ENCODE measurements around the gene DKC1.

DKC1 gene

DNA sequence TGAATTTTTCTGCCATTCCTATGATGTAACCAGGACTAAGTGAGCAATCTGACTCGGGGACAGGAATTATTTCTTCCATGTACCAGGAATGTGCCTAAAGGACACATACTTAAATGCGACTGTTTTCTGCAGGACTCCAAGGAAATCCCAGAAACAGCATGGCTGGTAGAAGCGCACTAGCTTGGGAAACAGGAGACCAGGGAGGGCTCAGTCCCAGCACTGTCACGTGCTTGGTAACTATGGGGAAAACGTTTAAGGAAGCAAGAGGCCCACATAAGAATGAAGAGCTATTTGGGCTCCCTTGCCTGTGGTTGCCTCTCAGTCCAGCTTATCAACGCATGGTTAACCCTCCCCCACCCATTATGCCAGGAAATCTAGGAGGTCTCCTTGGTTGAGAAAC, 23.1 kb downstream of the DKC1 start:
- H3K27me3 ChIP-seq (ENCODE audit: control insufficient read depth, insufficient read depth, low read length, poor library complexity, severe bottlenecking): peaks cover 3% of the 10 kb centered on the region
- 86 to 90% methylated on average over 6 of the region's 6 CpGs for WGBS, 2 experiments
- H3K27ac ChIP-seq (ENCODE audit: insufficient read depth, low read depth, low read length, poor library complexity, severe bottlenecking): no peak overlapping the region
- no peaks in the 10 kb centered on the region for H3K4me1 ChIP-seq (ENCODE audit: control insufficient read depth, insufficient read depth, low read length)
- H3K36me3 ChIP-seq (ENCODE audit: control insufficient read depth, insufficient read depth, low read length): no peaks in the 10 kb centered on the region
- no peak overlapping the region for H3K4me3 ChIP-seq (ENCODE audit: insufficient read depth, low read depth, low read length)
- no peaks in the 10 kb centered on the region for H3K9me3 ChIP-seq (ENCODE audit: control insufficient read depth, low read length)

DNA sequence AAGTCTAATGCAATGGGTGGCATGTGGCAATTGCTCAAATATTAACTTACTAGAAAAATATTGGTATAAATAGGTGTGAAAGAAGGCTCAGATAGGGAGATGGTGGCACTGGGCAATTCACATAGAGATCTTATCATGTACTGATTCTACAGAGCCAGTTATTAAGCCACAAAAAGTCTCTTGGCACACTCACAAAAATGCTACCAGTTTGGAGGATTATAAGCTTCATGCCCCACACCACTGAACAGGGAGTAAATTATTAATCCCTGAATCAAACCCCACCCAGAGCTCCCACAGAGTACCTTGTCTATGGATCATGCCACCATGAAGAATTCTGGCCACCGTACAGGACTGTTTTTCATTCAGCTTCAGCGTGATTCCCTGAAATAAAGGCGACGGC, 28.8 kb downstream of the DKC1 start:
- no peak overlapping the region for H3K27ac ChIP-seq (ENCODE audit: insufficient read depth, low read depth, low read length, poor library complexity, severe bottlenecking)
- H3K4me1 ChIP-seq (ENCODE audit: control insufficient read depth, insufficient read depth, low read length): no peaks in the 10 kb centered on the region
- H3K4me3 ChIP-seq (ENCODE audit: insufficient read depth, low read depth, low read length): no peak overlapping the region
- H3K27me3 ChIP-seq (ENCODE audit: control insufficient read depth, insufficient read depth, low read length, poor library complexity, severe bottlenecking): peaks cover 37% of the 10 kb centered on the region
- no peaks in the 10 kb centered on the region for H3K36me3 ChIP-seq (ENCODE audit: control insufficient read depth, insufficient read depth, low read length)
- no peaks in the 10 kb centered on the region for H3K9me3 ChIP-seq (ENCODE audit: control insufficient read depth, low read length)
- 75 to 100% methylated on average over 3 to 4 of the region's 4 CpGs for WGBS, 2 experiments

DNA sequence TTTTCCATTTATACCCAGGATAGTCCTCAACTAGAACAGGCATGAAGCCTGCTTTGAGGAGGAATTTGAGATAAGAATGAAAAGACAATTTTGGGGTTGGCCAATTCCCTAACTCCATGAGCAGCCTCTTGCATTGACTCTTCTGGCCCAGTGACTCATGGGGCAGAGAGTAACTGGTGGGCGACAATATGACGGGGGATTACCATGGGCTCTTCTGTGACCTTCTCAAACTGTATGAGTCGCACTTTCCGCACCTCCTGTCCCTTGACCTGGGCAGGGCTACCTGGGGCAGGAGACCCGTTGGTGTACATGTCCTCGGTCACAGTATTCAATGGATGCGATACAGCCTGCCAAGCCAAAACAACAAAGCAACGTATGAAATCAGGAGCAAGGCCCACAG, 29.3 kb downstream of the DKC1 start:
- no peaks in the 10 kb centered on the region for H3K9me3 ChIP-seq (ENCODE audit: control insufficient read depth, low read length)
- no peaks in the 10 kb centered on the region for H3K36me3 ChIP-seq (ENCODE audit: control insufficient read depth, insufficient read depth, low read length)
- H3K27me3 ChIP-seq (ENCODE audit: control insufficient read depth, insufficient read depth, low read length, poor library complexity, severe bottlenecking): peaks cover 41% of the 10 kb centered on the region
- no peaks in the 10 kb centered on the region for H3K4me1 ChIP-seq (ENCODE audit: control insufficient read depth, insufficient read depth, low read length)
- no peak overlapping the region for H3K27ac ChIP-seq (ENCODE audit: insufficient read depth, low read depth, low read length, poor library complexity, severe bottlenecking)
- 94 to 95% methylated on average over 8 of the region's 8 CpGs for WGBS, 2 experiments
- no peak overlapping the region for H3K4me3 ChIP-seq (ENCODE audit: insufficient read depth, low read depth, low read length)

DNA sequence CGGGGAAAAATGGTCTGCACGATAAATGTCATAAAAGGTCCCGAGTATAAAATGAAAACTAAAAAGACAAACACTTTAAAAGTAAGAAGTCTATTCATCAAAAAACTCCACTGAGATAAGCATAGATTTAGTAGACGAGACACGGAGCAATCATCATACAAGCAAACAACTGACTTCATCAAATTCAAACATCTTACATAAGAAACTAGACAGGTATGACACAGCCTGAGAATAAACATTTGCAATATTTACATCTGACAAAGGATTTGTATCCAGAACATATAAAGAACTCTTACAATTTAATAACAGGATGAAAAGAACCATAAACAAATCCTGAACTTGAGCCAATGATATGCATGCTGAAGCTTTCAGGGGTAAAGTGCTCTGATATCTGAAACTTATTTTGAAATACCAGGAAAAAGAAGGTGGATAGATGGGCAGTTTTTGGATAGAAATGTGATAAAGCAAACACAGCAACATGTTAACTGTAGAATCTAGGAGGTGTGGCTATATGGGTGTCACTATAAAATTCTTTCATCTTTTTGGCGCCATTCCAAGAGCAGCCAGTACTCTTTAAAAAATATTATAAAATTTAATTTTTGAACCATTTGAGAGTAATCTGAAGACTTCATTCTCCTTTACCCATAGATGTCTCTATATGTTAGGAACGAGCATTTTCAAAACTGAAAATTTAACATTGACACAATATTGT, 30.6 kb downstream of the DKC1 start:
- H3K9me3 ChIP-seq (ENCODE audit: control insufficient read depth, low read length): no peaks in the 10 kb centered on the region
- no peak overlapping the region for H3K4me3 ChIP-seq (ENCODE audit: insufficient read depth, low read depth, low read length)
- no peaks in the 10 kb centered on the region for H3K36me3 ChIP-seq (ENCODE audit: control insufficient read depth, insufficient read depth, low read length)
- H3K27me3 ChIP-seq (ENCODE audit: control insufficient read depth, insufficient read depth, low read length, poor library complexity, severe bottlenecking): peaks cover 54% of the 10 kb centered on the region
- WGBS, 2 experiments: 92 to 100% methylated on average over 6 of the region's 7 CpGs
- no peaks in the 10 kb centered on the region for H3K4me1 ChIP-seq (ENCODE audit: control insufficient read depth, insufficient read depth, low read length)
- no peak overlapping the region for H3K27ac ChIP-seq (ENCODE audit: insufficient read depth, low read depth, low read length, poor library complexity, severe bottlenecking)

DNA sequence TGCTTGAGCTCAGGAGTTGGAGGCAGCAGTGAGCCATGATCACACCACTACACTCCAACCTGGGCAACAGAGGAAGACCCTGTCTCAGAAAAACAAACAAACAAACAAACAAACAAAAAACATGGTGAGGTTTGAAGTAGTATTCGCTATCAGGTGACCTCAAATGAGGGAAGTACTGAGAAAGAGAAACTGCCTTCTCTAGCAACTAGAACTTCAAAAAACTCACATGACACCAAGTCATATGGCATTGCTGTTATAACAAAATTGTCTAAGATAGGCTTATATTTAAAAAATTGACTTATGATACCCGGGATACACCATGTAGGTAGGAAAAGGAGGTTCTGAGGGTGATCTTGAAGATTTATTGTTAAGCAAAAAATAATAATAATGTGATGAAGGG, 32.4 kb downstream of the DKC1 start:
- H3K36me3 ChIP-seq (ENCODE audit: control insufficient read depth, insufficient read depth, low read length): no peaks in the 10 kb centered on the region
- H3K9me3 ChIP-seq (ENCODE audit: control insufficient read depth, low read length): no peaks in the 10 kb centered on the region
- peaks cover 63% of the 10 kb centered on the region for H3K27me3 ChIP-seq (ENCODE audit: control insufficient read depth, insufficient read depth, low read length, poor library complexity, severe bottlenecking)
- no peak overlapping the region for H3K27ac ChIP-seq (ENCODE audit: insufficient read depth, low read depth, low read length, poor library complexity, severe bottlenecking)
- 93% methylated on average over 2 of the region's 2 CpGs; no CpG with 5 or more reads in 1 of the 2 experiments for WGBS, 2 experiments
- H3K4me3 ChIP-seq (ENCODE audit: insufficient read depth, low read depth, low read length): no peak overlapping the region
- H3K4me1 ChIP-seq (ENCODE audit: control insufficient read depth, insufficient read depth, low read length): no peaks in the 10 kb centered on the region

DNA sequence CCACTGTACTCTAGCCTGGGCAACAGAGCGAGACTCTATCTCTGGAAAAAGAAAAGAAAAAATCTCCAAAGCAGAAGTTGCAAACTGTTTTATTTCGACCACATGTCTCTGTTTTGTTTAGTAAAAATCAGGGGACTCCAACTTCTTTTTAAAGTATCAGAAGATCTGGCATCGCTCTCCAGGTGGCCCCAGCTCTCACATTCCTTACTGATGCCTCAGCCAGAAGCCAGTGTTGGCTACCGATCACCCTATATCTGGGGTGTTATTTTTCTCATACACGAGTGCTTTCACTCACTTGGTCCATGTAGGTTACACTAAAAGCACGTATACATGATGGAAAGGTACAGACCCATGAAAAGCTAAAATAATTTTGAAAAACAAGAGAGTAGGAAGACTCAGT, 34.3 kb downstream of the DKC1 start:
- Histone ChIP-seq H3K36me3 (ENCODE audit: control insufficient read depth, insufficient read depth, low read length) (no peaks in the 10 kb centered on the region), H3K27me3 (ENCODE audit: control insufficient read depth, insufficient read depth, low read length, poor library complexity, severe bottlenecking) (peaks cover 83% of the 10 kb centered on the region), H3K27ac (ENCODE audit: insufficient read depth, low read depth, low read length, poor library complexity, severe bottlenecking) (no peak overlapping the region), H3K9me3 (ENCODE audit: control insufficient read depth, low read length) (no peaks in the 10 kb centered on the region), H3K4me1 (ENCODE audit: control insufficient read depth, insufficient read depth, low read length) (no peaks in the 10 kb centered on the region), H3K4me3 (ENCODE audit: insufficient read depth, low read depth, low read length) (no peak overlapping the region)
- 63 to 67% methylated on average over 6 of the region's 6 CpGs for WGBS, 2 experiments

DNA sequence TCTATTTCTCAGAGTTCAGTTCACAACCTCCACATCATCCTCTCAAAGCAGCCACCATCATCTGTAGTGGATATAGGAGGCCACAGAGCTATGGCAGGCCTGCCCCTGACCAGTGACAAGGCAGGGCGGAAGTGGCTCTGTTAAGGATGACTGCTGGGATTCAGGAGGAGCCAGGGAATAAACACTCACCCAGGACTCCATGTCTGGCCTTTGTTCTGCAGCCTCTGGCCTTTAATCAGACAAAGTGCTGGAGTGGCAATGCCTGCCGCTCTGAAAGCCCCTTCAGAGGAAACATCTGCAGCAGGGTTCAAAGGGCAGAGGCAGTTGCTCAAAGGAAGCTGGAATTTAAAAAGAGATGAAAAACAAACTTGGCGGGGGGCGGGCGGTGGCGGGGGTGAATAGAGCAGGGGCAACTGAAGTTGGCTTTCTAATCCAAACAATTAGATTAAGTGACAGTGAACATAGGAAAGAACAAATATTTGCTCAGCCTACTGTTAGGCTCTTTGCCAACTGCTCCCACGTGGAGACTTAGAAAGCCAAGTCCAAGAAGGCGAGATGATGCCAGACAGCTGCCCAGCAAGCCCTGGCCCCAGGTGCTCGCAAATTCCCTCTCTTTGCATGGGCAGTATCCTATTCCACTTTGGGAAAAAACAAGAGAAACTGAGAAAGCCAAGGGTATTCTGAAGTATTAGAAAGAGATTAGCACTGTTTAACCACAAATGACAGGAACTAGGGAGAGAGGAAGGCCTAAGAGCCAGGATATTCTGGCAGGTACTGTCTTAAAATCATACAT, 37.1 kb downstream of the DKC1 start:
- no peak overlapping the region for H3K4me3 ChIP-seq (ENCODE audit: insufficient read depth, low read depth, low read length)
- no peaks in the 10 kb centered on the region for H3K9me3 ChIP-seq (ENCODE audit: control insufficient read depth, low read length)
- no peaks in the 10 kb centered on the region for H3K36me3 ChIP-seq (ENCODE audit: control insufficient read depth, insufficient read depth, low read length)
- 10 to 12% methylated on average over 8 to 9 of the region's 9 CpGs for WGBS, 2 experiments
- H3K27ac ChIP-seq (ENCODE audit: insufficient read depth, low read depth, low read length, poor library complexity, severe bottlenecking): no peak overlapping the region
- peaks cover 94% of the 10 kb centered on the region for H3K27me3 ChIP-seq (ENCODE audit: control insufficient read depth, insufficient read depth, low read length, poor library complexity, severe bottlenecking)
- no peaks in the 10 kb centered on the region for H3K4me1 ChIP-seq (ENCODE audit: control insufficient read depth, insufficient read depth, low read length)

DNA sequence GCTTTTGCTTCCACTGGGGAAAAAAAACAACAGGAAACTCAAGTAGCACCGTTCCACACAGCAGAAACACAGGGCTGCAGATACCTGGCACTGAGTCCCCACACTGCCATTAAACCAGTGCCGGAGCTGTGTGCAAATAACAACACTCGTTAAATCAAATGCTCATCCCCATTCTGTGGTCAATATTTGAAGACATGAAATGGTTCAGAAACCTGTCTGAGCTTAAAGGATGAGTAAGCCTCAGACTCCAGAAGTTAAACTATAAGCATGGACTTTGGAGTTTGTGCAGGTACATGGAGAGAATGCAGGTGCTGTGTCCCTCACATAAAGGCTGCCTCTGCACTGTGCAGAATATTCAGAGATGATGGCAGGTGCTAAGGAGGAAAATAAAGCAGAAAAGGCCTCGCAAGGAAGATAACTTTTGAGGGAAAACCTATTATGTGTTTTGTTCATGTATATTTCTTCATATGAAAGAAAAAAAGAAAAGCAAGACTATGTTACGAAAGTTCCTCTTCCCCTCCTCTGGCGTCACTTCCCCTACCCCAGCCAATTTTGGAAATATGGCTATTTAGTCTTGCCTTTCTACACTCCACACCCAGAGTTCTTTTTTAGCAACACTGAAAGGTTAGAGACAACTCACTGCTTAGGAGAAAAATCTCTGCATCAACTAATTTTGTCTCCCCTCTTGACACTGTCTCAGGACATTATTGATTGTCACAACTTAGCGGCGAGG, 38.0 kb downstream of the DKC1 start:
- Histone ChIP-seq H3K9me3 (ENCODE audit: control insufficient read depth, low read length) (no peaks in the 10 kb centered on the region), H3K27me3 (ENCODE audit: control insufficient read depth, insufficient read depth, low read length, poor library complexity, severe bottlenecking) (peaks cover 94% of the 10 kb centered on the region), H3K4me1 (ENCODE audit: control insufficient read depth, insufficient read depth, low read length) (no peaks in the 10 kb centered on the region), H3K27ac (ENCODE audit: insufficient read depth, low read depth, low read length, poor library complexity, severe bottlenecking) (no peak overlapping the region), H3K4me3 (ENCODE audit: insufficient read depth, low read depth, low read length) (no peak overlapping the region), H3K36me3 (ENCODE audit: control insufficient read depth, insufficient read depth, low read length) (no peaks in the 10 kb centered on the region)
- 84 to 91% methylated on average over 8 of the region's 8 CpGs for WGBS, 2 experiments

DNA sequence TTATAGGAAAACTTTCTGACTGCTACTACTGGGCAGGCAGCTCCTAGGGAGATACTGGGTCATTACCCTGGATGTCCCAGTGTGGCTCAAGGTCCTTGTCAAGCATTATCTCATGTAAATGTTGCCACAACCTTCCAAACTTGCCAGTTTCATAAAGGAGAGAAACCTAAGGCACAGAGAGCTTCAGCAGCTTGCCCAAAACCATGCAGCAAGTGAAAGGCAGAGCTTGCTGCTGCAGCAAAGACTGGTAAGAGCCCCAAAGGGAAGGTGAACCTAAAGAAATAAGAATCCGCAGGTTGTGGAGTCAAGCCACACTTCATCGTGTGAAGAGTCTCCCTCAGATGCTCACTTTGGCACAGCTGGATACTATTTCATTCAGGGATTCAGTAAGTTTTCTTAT, 40.3 kb downstream of the DKC1 start:
- H3K4me3 ChIP-seq (ENCODE audit: insufficient read depth, low read depth, low read length): no peak overlapping the region
- H3K4me1 ChIP-seq (ENCODE audit: control insufficient read depth, insufficient read depth, low read length): no peaks in the 10 kb centered on the region
- no peak overlapping the region for H3K27ac ChIP-seq (ENCODE audit: insufficient read depth, low read depth, low read length, poor library complexity, severe bottlenecking)
- H3K9me3 ChIP-seq (ENCODE audit: control insufficient read depth, low read length): no peaks in the 10 kb centered on the region
- 74 to 81% methylated on average over 2 of the region's 2 CpGs for WGBS, 2 experiments
- H3K36me3 ChIP-seq (ENCODE audit: control insufficient read depth, insufficient read depth, low read length): no peaks in the 10 kb centered on the region
- peaks cover 90% of the 10 kb centered on the region for H3K27me3 ChIP-seq (ENCODE audit: control insufficient read depth, insufficient read depth, low read length, poor library complexity, severe bottlenecking)
